Stimulated activated CD4-positive, alpha-beta T cell treated with anti-CD3 and anti-CD28 coated beads, Interleukin-4, amount 100 ng/mL, for 48 hours (primary cell): ENCODE measurements around the gene EIF4A3.

Source experiments
- DNase-seq, 2 donors: peaks; one replicate each; pipeline ENCODE4 v3.0.0-alpha.2; 2020; ENCODE audit warnings: low read depth in 2 of 2

EIF4A3 gene

DNA sequence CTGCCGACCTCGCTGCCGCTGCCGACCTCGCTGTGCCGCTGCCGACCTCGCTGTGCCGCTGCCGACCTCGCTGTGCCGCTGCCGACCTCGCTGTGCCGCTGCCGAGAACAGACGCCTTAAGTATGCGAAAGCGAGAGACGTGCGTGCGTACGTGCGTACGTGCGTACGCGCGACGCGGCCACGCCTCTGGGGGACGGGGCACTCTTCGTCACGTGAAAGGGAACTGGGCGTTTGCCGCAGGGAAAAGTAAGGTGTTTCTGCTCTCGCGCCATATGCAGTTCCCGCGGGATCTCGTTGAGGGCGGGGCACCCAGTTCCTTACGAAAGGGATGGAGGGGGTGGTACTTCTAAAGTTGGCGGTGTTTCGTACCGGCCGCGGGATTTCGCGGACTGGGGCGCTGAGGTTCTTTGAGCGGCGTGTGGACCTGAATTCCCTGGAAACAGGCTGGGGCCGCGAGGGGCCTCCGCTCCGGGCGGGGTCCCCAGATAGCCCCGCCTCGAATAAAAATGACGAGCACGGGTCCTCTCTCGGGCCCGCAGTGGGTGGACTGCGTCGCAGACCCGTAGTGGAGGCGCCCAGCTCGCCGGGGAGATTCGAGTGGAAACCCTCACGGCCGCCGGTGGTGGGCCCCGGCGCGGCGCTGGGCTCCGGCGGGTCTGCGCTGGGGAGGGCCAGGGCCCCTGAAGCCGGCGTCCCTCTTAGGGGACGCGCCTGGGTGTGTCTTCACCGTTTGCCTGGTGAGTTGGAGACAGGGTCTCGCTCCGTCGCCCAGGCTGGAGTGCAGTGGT, at the start of gene EIF4A3:
EIF4A3 (minus strand) TSS at position 94 of the 788 bp plus-strand sequence. CDS start 167 bp downstream, outside the sequence.
- peak; percentile 95 to 97 for DNase-seq

DNA sequence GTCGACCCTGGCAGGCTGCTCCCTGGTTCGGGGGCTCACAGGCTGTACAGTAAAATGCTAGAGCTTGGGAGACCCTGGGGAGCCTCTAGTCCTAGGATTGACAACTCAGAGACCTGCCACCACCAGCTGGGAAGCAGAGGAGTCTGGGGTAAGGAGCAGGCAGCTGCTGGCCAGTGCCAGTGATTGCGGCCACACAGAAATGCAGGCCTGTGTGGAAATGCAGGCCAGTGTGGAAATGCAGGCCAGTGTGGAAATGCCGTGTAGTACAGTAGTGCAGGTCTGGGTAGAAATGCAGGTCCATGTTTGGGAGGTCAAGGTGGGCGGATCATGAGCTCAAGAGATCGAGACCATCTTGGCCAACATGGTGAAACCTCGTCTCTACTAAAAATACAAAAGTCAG, 49.7 kb upstream of the EIF4A3 start:
- no peak for DNase-seq

DNA sequence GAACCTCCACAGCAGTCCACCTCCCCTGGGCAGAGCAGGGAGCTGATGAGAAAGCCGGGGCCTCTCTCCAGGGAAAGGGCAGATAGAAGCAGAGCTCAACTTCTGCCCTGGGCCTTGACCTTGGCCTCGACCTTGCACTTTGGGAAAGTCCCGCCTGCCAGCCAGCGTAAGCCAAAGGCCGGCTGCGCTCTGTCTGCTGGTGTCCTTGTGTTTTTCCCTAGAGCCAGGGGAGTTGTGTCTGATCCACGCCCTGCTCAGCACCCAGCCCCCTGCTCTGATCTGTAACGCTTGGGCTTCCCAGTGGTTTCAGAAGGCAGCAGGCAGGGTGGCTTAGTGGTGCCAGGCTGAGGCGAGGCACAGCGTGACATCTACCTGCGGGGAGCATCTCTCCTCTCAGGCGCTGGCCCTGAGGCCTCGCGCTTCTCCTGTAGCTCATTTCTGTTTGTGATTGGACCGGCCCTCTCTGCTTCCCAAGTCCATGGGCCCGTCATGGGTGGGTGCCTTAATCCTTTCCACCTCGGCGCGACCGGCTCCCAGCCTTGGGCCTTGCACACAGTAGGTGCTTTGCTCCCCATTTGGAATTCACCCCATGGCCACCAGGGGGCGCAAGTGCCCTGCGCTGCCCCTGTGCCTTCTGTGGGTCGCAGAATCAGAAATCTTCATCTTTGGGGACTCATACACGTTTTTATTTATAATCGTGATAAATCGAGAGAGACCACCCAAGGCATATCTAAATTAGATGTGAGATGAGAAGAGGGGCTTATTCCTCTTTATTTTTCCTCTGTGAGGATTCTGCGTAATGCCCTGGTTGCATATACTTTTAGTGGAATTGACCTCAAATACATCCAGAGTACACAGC, 49.0 kb upstream of the EIF4A3 start:
- DNase-seq, result peak; percentile 23 to 47

GRCh38 chr17:80195141-80195540, 48.2 kb upstream of the EIF4A3 start:
- no peak for DNase-seq

DNA sequence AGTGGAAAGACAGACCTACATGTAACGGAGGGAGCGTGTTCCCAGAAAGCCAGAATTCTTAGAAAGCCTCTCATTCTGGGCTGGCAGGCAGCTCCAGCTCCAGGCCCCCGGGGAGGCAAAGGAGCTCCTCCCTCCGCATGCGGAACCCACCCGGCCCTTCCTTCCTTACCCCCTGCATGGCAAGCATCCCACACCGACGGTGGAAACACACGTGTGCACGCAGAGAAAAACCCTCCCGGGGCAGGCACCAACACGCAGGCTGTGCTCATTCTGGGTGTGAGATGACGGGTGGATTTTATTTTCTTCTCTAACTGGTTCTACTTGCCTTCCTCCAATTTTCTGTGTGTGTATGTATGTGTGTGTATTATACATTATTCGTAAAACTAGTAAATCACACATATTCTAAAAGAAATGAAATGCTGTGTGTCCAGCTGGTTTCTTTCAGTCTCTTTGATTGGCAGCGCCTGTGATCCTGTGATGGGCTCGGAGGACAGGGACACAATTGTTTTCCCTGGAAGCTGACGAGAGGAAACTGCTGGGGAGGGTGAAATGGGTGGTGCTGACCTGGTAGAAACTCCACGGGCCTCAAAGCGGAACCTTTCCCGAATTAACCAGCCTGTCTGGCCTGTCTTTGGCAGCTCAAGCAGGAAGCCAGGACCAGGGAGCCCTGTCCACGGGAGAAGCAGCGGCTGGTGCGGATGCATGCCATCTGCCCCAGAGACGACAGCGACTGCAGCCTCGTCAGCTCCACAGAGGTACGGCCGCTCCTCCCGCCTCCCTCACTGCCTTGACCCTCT, 45.1 kb upstream of the EIF4A3 start:
- no peak for DNase-seq

GRCh38 chr17:80191192-80191591, 44.3 kb upstream of the EIF4A3 start:
- DNase-seq, result no peak

DNA sequence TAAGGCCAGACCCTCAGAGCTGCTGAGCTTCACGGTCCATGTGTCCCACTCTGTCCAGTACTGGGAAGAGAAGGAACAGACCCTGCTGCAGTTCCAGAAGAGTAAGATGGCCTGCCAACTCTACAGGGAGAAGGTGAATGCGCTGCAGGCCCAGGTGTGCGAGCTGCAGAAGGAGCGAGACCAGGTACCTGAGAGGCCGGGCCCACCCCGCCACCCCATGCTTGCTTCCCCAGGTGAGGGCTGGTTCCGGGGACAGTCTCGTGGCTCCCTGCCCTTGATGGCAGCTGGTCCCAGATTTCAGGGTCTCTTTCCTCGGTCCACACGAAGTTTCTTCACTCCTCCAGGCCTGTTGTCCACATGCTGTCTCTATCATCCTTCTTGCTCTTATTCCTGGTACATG, 43.8 kb upstream of the EIF4A3 start:
- no peak for DNase-seq

GRCh38 chr17:80189611-80190010, 42.7 kb upstream of the EIF4A3 start:
- no peak for DNase-seq

DNA sequence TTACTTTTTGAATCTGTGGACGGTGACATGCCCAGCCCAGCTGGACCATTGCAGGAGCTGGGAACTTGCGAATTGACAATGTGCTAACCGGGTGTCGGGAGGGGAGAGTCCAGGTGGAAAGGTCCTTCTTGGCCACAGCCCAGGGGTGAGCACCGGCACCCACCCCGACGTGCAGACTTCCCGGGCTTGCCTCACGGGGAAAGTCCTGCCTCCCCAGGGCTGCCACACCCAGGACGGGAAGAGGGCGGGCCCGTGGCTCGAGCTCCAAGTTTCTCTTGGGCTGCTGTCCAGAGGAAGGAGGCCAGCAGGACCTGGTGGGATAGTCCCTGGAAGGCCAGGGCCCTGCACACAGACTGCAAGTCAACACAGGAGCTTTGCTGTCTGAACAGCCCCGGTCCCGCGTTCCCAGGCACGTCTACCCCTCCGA, 40.6 kb upstream of the EIF4A3 start:
- DNase-seq, result no peak

DNA sequence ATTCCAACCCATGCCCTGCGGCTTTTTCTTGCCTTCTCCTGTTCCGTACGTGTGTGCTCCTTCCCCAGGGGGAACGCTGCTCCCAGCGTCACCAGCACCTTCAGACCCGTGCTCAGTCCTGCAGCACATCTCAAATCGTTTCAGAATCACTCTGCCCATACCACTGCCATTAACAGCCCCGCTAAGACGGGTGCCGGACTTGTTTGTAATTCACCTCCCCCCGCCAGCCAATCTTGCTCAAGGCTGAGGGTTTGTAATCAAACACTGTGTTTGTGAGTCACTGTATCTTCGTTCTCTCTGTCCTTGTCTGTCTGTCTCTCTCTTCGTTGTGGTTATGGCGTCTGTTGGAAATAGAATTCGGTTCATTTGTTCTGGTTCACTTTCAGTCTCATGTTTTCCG, 40.2 kb upstream of the EIF4A3 start:
- no peak for DNase-seq

DNA sequence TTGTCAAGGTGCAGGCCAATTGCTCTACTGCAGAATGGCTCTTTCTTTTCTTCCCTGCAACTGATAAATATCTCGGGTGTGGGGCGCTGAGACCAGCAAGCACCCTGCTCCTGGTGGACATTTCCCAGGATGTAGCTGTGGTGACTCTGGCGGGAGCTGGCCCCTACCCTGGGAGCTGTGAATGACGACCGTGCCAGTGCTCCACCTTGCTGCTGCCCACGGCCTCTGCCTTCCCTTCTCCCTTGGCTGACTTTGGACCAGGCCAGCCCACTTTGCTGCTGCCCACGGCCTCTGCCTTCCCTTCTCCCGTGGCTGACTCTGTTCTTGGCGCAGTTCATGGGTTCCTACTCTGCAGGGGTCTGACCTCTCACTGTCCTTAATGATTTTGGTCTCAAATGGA, 39.0 kb upstream of the EIF4A3 start:
- no peak for DNase-seq

DNA sequence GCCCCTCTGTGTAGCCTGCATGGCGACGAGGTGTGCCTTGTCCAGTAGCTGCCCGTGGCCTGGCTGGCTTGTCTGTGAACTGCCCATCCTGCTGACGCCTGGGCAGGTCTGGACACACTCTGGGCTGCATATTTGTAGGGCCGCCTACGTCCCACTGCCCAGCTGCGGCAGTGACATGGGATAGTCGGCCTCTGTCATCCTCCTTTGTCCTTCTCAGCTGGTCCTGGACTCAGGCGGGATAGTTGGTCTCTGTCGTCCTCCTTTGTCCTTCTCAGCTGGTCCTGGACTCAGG, 37.4 kb upstream of the EIF4A3 start:
- DNase-seq, result no peak

DNA sequence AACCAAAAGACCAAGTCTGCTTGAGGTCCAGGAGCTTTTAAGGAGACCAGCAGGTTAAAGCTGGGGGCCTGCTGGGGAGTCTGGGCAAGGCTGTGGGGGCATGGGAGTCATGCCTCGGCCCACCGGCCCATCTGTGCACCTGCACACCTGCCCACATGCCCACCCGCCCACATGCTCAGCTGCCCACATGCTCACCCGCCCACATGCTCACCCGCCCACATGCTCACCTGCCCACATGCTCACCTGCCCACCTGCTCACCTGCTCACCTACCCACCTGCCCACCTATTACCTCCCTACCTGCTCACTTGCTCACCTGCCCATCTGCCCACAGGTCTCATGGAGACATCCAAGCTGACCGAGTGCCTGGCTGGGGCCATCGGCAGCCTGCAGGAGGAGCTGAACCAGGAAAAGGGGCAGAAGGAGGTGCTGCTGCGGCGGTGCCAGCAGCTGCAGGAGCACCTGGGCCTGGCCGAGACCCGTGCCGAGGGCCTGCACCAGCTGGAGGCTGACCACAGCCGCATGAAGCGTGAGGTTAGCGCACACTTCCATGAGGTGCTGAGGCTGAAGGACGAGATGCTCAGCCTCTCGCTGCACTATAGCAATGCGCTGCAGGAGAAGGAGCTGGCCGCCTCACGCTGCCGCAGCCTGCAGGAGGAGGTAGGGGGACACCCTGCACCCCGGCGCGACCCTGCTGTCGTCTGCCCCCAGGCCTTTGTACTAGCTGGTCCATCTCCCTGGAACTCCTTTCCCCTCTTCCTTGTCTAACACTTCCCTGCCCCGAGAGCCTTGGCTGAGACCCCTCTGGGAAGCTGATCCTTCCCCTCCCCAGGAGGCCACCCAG, 36.9 kb upstream of the EIF4A3 start:
- DNase-seq, result no peak

DNA sequence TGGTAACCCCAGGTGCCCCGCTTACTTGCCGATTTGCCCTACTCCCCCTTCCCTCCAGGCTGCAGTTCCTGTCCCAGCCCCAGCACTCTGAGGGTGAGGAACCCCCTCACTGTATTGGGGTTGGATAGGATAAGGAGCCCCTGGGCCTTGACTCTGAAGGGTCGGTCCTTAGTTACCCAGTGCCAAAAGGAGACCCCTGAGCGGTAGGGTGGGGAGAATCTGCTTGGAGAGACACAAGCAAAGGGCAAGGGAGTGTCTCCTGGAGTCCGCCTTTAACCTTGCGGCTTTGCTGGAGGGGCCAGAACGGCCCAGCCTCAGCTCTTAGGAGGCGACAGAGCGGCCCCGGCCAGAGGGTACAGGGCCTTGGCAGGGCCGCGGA, 35.9 kb upstream of the EIF4A3 start:
- no peak for DNase-seq

DNA sequence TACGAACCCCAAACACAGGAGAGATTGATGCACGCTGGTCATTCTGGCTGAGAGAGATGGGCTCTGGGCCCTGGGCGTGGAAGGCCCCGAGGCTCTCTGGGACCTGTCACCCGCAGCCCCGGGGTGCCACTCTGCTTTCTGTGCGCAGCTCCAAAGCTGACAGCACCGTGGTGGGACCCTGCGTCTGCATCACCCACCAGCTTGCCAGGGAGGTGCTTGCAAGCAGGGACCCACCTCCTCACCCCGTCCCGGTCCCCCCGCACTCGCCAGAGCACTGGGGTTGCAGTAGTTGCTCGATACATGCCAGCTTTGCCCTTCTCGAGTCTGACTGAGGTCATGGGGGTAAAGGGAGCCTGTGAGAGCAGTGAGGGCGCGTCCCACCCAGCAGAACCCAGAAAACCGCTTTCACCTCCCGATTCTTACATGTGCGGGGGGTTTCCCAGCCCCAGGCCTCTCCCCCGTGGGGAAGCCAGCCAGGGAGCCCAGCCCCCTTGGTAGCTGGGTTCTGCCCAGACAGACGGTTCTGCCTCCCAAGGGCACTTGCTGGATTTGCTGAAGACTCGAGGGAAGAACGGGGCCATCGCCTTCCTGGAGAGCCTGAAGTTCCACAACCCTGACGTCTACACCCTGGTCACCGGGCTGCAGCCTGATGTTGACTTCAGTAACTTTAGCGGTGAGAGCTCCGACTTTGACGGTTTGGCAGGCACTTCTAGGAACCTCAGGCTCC, 35.4 kb upstream of the EIF4A3 start:
- no peak for DNase-seq

GRCh38 chr17:80181431-80181830, 34.5 kb upstream of the EIF4A3 start:
- DNase-seq, result no peak

- DNase-seq, result no peak
Observed at GRCh38 chr17:80180192-80180591, 33.3 kb upstream of the EIF4A3 start.

DNA sequence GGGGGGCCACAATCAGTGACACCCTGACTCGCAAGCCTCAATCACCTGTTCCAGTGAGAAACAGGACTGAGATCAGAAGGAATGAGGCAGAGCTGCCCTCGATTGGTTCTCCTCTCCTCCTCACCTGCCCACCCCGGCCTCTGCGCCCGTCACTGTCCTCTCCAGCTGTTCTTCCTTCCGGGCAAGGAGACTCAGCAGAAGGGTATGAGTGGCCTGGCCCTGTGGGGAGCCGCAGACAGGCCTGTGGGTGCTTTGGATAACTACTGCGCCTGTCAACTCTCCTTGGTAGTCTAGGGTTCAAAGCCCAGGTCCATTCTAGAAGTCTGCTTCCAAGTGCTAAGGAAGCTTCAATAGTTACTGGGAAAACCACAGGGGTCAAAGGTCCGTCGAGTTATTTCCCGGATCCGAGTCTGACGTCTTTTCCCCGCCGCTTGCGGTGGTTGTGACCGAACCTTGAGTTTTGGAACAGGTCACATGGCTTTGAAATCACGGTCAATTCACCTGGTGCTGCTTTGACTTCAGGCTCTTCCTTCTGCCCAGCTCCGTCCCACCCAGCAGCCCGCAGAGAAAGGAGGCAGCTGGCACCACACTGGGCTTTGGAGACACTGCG, 31.2 kb upstream of the EIF4A3 start:
- DNase-seq, result no peak

GRCh38 chr17:80176757-80177156, 29.8 kb upstream of the EIF4A3 start:
- no peak for DNase-seq

DNA sequence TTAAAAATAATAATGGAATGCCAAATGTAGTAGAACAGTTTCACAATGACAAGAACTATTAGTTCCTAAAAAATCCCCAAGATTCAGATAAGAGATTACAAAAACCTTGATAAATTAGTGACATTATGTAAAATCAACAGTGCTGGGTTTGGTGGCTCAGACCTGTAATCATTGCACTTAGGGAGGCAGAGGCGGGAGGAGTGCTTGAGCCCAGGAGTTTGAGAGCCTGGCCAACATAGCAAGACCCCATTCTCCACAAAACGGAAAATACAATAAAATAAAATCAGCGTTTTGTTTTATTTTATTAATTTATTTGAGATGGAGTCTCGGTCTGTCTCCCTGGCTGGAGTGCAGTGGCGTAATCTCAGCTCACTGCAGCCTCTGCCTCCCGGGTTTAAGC, 27.0 kb upstream of the EIF4A3 start:
- DNase-seq, result no peak
